Measurements from ENCODE around the gene TMEM239. TPM values are rescaled to one million over a fixed set of nuclear protein-coding genes. Genes with fewer than 3 reads are reported as not detected.

The TMEM239 gene
- total RNA-seq, 1 experiment from 2014 or later: not detected

DNA sequence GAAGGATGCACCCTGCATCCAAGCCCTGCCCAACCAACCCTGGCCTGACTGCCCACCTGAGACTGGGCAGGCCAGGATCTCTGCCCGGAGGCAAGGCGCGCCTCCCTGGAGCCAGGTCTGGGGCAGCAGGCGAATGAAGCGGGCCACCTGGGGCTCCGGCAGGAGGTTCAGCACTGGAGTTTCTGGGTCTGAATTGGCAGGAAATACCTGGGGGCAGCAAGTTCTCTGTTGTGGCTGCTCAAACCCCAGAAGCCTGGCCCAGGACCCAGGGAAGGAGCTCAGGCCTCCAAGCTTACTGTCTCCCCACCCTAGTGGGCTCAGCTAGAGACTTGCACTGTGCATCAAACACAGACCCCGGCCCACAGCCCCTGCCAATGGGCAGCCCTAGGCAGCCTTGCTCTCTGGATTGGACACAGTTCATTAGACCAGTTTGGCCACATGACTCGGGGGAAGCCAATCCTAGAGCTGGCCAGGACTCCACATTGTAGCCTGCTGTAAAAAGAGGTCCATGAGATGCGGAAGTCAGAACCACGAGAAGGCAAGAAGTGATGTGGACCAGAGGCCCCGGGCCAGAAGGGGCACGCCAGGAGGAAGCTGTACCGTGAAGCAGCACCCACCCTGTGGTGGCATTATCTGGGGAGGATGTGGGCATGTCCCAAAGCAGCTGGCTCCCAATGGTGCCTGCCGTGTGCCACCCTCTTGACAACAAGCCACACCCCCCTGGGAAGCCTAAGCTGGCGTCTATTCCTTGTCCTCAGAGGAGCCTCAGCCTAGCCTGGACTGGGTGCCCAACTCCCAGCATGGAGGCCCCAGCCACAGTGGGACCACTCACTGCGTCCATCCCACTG, 18.8 kb upstream of the TMEM239 start:
- H3K9me2 ChIP-seq (ENCODE audit: insufficient read depth): no peaks in the 10 kb centered on the region
- no peaks in the 10 kb centered on the region for H3F3A ChIP-seq (ENCODE audit: insufficient read depth, low read depth)
- no peak overlapping the region for H3K27ac ChIP-seq
- no TSS peak for BruUV-seq (replicated peaks)
- POLR2A ChIA-PET (ENCODE audit: unreplicated experiment): no interaction called here
- DNase-seq: no peak
- no peaks in the 10 kb centered on the region for H4K20me1 ChIP-seq (ENCODE audit: insufficient read depth)
- TF ChIP-seq, protein P1, sequence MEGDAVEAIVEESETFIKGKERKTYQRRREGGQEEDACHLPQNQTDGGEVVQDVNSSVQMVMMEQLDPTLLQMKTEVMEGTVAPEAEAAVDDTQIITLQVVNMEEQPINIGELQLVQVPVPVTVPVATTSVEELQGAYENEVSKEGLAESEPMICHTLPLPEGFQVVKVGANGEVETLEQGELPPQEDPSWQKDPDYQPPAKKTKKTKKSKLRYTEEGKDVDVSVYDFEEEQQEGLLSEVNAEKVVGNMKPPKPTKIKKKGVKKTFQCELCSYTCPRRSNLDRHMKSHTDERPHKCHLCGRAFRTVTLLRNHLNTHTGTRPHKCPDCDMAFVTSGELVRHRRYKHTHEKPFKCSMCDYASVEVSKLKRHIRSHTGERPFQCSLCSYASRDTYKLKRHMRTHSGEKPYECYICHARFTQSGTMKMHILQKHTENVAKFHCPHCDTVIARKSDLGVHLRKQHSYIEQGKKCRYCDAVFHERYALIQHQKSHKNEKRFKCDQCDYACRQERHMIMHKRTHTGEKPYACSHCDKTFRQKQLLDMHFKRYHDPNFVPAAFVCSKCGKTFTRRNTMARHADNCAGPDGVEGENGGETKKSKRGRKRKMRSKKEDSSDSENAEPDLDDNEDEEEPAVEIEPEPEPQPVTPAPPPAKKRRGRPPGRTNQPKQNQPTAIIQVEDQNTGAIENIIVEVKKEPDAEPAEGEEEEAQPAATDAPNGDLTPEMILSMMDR (conservative IDR thresholded peaks at IDR 0.05): no peak
- TF ChIP-seq EZH2 (IDR thresholded peaks at IDR 0.05; ENCODE audit: low read depth): no peak
- H3K79me2 ChIP-seq (ENCODE audit: low read depth): no peaks in the 10 kb centered on the region
- no peaks in the 10 kb centered on the region for H3K36me3 ChIP-seq (ENCODE audit: low read depth)
- H3K27me3 ChIP-seq (ENCODE audit: insufficient read depth, low read depth): peaks cover 36% of the 10 kb centered on the region
- no peak overlapping the region for H3K4me3 ChIP-seq
- H3K9me3 ChIP-seq (ENCODE audit: insufficient read depth, low read depth): no peaks in the 10 kb centered on the region
- no peak overlapping the region for H3K4me2 ChIP-seq
- intact Hi-C loops (cut with micrococcal nuclease; ENCODE audit: unreplicated experiment): no loop called here
- no peaks in the 10 kb centered on the region for H3K4me1 ChIP-seq (replicated peaks; ENCODE audit: insufficient read depth)
- CTCF ChIA-PET: no interaction called here
- H2AFZ ChIP-seq: no peak overlapping the region

- Histone ChIP-seq H3K9me2 (ENCODE audit: insufficient read depth) (no peaks in the 10 kb centered on the region), H3K4me3 (no peak overlapping the region), H3K9me3 (ENCODE audit: insufficient read depth, low read depth) (no peaks in the 10 kb centered on the region), H3K4me1 (replicated peaks; ENCODE audit: insufficient read depth) (no peaks in the 10 kb centered on the region), H3F3A (ENCODE audit: insufficient read depth, low read depth) (no peaks in the 10 kb centered on the region), H3K79me2 (ENCODE audit: low read depth) (no peaks in the 10 kb centered on the region), H3K36me3 (ENCODE audit: low read depth) (no peaks in the 10 kb centered on the region), H2AFZ (no peak overlapping the region), H3K27ac (no peak overlapping the region), H3K27me3 (ENCODE audit: insufficient read depth, low read depth) (peaks cover 28% of the 10 kb centered on the region), H3K4me2 (no peak overlapping the region), H4K20me1 (ENCODE audit: insufficient read depth) (no peaks in the 10 kb centered on the region)
- intact Hi-C loops (cut with micrococcal nuclease; ENCODE audit: unreplicated experiment): no loop called here
- BruUV-seq (replicated peaks): no TSS peak
- no peak for TF ChIP-seq EZH2 (IDR thresholded peaks at IDR 0.05; ENCODE audit: low read depth)
- TF ChIP-seq, protein P1 (conservative IDR thresholded peaks at IDR 0.05): no peak
- POLR2A ChIA-PET (ENCODE audit: unreplicated experiment): no interaction called here
- CTCF ChIA-PET: no interaction called here
- DNase-seq: no peak
These were observed 17.9 kb upstream of the TMEM239 start for GRCh38 chr20:2798095-2798805.

DNA sequence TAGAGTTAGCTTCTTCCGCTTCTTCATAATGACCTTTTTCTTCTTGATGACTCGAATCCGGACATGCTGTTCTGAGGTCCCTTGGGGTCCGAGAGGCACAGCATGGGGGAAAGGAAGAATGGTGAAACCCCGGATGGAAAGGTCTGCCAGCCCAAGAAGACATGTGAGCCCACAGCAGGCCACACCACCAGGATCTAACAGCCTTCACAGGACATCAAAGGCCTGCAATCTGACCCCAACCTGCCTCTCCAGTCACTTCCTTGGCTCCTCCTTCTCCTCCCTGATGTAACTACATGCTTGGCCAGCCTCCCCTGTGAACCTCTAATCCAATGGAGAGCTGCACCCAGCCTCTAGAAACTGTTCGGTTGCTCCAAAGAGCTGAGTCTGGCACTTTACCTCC, 17.4 kb upstream of the TMEM239 start:
- peaks cover 24% of the 10 kb centered on the region for H3K27me3 ChIP-seq (ENCODE audit: insufficient read depth, low read depth)
- intact Hi-C loops (cut with micrococcal nuclease; ENCODE audit: unreplicated experiment): no loop called here
- CTCF ChIA-PET: no interaction called here

More for the DNA sequence above, 17.4 kb upstream of the TMEM239 start:
- Histone ChIP-seq H3K79me2 (ENCODE audit: low read depth) (no peaks in the 10 kb centered on the region), H4K20me1 (ENCODE audit: insufficient read depth) (no peaks in the 10 kb centered on the region), H3K27ac (no peak overlapping the region), H3K9me3 (ENCODE audit: insufficient read depth, low read depth) (no peaks in the 10 kb centered on the region), H3K36me3 (ENCODE audit: low read depth) (no peaks in the 10 kb centered on the region), H3K4me1 (replicated peaks; ENCODE audit: insufficient read depth) (no peaks in the 10 kb centered on the region), H3K4me2 (no peak overlapping the region), H2AFZ (no peak overlapping the region), H3K9me2 (ENCODE audit: insufficient read depth) (no peaks in the 10 kb centered on the region), H3F3A (ENCODE audit: insufficient read depth, low read depth) (no peaks in the 10 kb centered on the region), H3K4me3 (no peak overlapping the region)
- TF ChIP-seq EZH2 (IDR thresholded peaks at IDR 0.05; ENCODE audit: low read depth): no peak
- TF ChIP-seq, protein P1 (conservative IDR thresholded peaks at IDR 0.05): no peak
- peak in 1 of 2 experiments; percentile 39 for DNase-seq
- POLR2A ChIA-PET (ENCODE audit: unreplicated experiment): no interaction called here
- no TSS peak for BruUV-seq (replicated peaks)
